8988T (cell line): ENCODE data around the gene ACP6.

ENCODE experiments used
- DNase-seq: peaks from one replicate; pipeline ENCODE4 v3.0.0; 2011

Gene ACP6

GRCh38 chr1:147648933-147649332 lies 21.4 kb downstream of the ACP6 start:
- DNase-seq: no peak

DNA sequence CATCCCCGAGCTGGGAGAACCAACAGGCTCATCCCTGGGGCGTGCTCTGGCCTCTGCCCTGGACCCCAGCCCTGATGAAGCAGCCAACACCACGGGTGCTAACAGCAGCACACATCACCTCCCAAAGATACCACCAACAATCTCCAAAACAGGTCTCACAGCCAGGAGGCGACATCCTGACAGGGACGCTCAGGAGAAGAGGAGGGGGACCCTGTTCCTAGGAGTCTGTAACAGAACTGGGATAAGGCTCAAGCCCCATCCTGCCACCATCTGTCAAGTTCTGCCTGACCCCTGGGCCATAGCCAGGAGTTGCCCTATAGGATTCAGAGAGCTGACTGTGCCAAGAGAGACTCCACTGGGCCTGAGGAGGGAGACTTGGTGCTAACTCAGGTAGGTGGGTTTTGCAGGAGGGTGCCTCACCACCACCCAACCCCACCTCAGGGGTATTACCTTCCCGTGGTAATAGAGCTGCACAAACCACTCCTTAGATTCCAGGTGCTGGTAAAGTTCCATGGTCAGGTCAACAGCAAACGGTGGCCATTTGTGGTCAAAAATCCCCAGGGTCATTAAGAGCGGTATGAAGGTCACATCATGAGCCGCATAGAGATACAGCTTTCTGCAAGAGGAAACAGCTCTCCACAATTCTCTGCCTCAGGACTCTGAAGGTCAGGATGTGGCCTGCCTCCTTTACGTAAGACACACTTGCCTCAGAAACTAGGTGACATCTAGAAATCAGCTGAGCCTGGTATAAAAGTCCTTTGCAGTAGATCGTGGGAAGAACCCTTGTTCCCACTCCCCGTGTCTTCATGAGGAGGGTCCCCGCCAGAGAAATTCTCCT lies 22.3 kb downstream of the ACP6 start:
- no peak for DNase-seq

GRCh38 chr1:147643974-147644373 lies 26.4 kb downstream of the ACP6 start:
- DNase-seq: no peak

- peak; percentile 41 for DNase-seq
Observed at GRCh38 chr1:147641695-147642592, 28.4 kb downstream of the ACP6 start.

DNA sequence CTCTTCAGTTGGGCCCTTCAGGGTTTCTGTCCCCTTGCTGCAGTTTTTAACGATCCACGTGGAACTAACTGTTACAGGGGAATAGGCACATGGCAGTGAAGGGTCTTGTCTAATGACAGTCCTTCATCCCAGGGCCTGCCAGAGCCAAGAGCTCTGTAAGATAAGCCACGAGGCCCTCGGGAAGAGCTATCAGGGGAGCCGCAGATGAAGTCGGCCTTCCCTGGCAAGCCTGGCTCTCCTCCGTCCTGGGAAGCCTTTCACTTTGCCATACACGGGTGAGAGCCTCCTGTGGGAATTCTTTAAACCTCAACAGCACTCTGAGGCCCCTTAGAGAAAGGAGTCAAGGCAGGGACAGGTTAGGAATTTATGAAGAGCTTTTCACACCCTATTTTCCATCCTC lies 29.0 kb downstream of the ACP6 start:
- DNase-seq: no peak

- peak; percentile 59 for DNase-seq
Observed at GRCh38 chr1:147640553-147641165, 29.7 kb downstream of the ACP6 start.

DNA sequence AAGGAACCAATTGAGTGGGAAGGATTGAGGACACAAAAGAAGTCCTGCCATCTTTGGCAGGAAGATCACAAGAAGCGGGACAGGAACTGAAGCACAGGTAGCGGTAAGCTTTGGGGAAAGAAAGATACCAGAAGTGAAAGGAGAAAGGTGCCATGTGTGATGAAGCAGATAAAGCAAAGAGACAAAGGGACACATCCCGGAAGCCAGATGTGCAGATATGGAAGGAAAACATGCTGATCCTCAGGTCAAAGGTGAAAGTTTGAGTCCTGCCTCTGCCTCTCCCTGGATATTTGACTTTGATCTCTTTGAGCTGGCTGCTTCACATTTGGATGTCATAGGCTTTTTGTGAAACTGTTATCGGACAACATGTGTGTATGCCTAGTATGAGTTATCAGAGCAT lies 34.0 kb downstream of the ACP6 start:
- DNase-seq: no peak

- DNase-seq: no peak
Observed at GRCh38 chr1:147635342-147635741, 35.0 kb downstream of the ACP6 start.

DNA sequence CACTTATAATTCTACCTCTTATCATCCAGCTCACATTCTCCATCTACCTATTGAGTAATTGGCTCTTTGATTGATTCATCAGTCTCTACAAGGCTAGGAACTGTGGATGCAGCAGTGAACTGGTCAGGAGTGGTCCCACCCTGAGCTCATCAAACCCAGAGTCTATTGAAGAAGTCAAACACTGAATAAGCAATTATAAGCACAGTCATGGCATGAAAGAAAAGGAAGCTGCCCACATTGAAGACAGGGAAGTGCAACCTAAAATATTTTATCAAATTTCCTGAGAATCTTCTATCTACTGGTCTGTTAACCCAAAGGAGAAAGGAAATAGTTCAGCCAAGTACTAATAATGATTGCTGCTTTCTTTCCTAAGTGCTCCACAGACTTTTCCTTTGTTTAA lies 35.7 kb downstream of the ACP6 start:
- no peak for DNase-seq

GRCh38 chr1:147633759-147634158 lies 36.6 kb downstream of the ACP6 start:
- no peak for DNase-seq

GRCh38 chr1:147631839-147632238 lies 38.5 kb downstream of the ACP6 start:
- DNase-seq: no peak

- DNase-seq: no peak
Observed at GRCh38 chr1:147630447-147630846, 39.9 kb downstream of the ACP6 start.

DNA sequence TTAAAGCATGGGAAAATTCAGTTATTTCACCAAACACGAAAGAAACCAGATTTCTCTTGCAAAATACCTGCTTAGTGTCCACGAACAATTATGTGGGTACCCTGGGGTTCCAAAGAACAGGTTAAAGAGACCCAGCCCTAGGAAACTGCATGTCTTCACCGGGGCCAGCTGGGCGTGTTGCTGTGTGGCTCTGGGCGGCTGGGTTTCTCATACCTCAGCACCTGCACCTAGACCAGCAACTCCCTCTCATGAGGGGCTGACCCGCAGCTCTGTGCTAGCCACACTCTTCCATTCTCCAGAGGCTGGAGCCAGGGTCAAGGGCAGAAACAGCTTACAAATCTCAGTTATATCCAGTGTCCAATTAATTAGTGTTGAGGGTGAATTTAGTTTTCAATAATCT lies 40.3 kb downstream of the ACP6 start:
- no peak for DNase-seq

GRCh38 chr1:147628441-147628840 lies 41.9 kb downstream of the ACP6 start:
- no peak for DNase-seq

DNA sequence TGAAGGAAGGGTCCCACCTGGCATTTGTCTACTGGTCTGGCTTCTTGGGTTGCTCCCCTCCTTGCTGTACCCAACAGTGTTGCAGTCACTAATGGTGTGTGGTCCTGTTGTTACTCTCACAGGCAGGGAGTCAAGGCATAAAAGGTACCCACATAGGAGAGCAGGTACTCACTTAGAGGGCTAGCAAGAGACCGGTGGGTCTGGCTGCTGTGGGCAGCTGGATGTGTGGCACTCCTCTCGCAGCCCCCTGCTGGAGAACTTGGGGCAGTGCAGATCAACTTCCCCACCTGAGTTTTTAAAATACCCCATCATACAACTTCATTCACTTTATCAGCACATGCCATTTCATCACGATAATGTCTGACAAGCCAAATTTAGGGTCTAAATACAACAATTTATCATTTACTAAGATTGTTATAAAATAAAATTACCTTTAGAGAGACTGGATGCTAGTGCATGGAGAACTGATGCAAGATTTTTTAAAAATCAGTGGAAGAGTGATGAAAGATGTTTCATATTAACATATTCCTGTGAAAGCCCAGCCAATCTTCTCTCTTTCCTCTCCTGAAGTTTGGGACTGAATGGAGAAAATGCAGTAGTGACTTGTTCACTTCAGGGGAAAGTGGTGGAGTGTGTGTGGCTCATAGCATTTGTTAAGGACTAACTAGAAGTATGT lies 42.8 kb downstream of the ACP6 start:
- DNase-seq: peak; percentile 55

DNA sequence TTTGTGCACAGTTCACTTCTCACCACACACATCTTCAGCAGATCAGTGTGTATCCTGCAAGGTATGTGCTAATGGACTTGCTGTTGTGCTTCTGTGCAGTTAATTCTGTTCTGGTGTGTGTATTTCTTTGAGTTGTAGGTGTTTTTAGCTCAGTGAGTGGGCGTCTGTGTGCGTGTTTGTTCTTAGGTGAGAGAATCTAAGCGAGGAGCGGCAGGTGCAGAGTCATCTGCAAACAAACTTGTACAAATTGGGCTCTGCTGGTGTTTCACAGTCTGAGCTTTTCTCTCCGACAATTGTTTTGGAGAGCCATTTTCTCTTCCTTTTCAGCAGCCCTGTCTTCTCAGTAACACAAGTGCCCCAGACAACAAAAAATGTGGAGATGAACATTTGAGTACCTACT lies 43.6 kb downstream of the ACP6 start:
- no peak for DNase-seq

- no peak for DNase-seq
Observed at GRCh38 chr1:147626291-147626690, 44.0 kb downstream of the ACP6 start.

DNA sequence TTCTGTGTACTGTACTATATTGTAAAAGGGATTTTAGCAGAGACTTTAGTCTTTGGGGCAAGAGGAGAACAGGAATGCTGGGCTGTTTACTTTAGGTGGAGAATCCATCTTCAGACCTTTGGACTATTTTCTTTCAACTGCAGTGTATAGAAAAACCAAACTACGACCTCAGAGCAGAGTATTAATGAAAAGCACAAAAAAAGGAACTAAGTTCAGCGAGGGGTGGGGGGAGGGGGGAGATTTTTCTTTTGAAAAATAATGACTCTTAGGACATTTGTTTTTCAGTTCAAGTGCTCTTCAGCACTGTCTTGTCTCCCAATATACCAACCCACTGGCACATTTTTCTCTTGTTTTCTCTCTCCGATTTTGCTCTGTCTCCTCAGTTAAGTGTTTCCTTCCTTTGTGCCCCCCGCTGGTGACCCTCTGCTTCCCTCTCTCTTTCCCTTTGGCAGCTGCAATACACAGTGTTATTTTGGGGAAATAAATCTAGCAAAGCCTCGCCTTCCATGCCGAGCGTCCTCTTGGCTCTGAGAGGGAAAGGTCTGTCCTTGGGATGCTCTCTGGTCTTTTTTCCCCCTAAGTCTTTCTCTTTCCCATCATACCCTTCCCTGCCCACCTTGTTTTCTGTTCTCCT lies 44.8 kb downstream of the ACP6 start:
- no peak for DNase-seq

DNA sequence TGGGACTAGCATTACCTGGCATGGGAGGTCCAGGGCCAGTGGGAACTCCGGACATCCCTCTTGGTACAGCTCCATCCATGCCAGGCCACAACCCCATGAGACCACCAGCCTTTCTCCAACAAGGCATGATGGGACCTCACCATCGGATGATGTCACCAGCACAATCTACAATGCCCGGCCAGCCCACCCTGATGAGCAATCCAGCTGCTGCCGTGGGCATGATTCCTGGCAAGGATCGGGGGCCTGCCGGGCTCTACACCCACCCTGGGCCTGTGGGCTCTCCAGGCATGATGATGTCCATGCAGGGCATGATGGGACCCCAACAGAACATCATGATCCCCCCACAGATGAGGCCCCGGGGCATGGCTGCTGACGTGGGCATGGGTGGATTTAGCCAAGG lies 45.8 kb downstream of the ACP6 start:
- DNase-seq: no peak

GRCh38 chr1:147624011-147624410 lies 46.3 kb downstream of the ACP6 start:
- no peak for DNase-seq

DNA sequence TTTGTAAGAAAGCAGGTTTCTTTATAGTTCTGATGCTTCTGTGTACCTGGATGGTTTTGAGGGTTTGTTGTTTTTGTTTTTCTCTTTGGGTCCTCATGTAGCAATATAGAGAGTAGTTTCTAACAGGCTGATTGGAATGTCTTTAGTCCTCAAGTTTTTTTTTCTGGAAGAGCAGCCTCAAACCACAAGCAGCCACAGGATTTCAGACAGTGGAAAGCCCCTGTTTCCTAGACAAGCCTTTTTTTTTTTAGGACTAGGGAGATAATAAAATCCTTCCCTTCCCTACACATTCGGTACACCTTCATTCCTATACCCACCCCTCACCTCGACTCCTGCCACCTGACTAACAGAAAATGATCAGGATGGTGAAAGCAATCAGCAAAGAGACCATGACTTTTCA lies 47.6 kb downstream of the ACP6 start:
- no peak for DNase-seq

DNA sequence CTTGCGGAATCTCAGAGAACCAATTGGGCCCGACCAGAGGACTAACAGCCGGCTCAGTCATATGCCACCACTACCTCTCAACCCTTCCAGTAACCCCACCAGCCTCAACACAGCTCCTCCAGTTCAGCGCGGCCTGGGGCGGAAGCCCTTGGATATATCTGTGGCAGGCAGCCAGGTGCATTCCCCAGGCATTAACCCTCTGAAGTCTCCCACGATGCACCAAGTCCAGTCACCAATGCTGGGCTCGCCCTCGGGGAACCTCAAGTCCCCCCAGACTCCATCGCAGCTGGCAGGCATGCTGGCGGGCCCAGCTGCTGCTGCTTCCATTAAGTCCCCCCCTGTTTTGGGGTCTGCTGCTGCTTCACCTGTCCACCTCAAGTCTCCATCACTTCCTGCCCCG lies 49.8 kb downstream of the ACP6 start:
- no peak for DNase-seq

DNA sequence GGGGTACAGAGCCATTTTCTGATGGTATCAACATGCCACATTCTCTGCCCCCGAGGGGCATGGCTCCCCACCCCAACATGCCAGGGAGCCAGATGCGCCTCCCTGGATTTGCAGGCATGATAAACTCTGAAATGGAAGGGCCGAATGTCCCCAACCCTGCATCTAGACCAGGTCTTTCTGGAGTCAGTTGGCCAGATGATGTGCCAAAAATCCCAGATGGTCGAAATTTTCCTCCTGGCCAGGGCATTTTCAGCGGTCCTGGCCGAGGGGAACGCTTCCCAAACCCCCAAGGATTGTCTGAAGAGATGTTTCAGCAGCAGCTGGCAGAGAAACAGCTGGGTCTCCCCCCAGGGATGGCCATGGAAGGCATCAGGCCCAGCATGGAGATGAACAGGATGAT lies 50.6 kb downstream of the ACP6 start:
- DNase-seq: no peak
